ENCODE data around the gene C4orf36.

Gene C4orf36

GRCh38 chr4:86834901-86835300 is 57.3 kb downstream of the C4orf36 start:
- Histone ChIP-seq H3K9me3 (replicated peaks; ENCODE audit: insufficient read depth, low read length) (no peaks in the 10 kb centered on the region), H3K4me3 (ENCODE audit: low read length) (no peak overlapping the region), H3K9ac (ENCODE audit: low read length) (no peak overlapping the region), H3F3A (ENCODE audit: insufficient read depth, low read length) (no peaks in the 10 kb centered on the region), H3K27ac (ENCODE audit: low read length) (no peak overlapping the region), H3K9me2 (replicated peaks; ENCODE audit: insufficient read depth, low read length) (no peaks in the 10 kb centered on the region), H4K20me1 (ENCODE audit: insufficient read depth, low read length) (no peaks in the 10 kb centered on the region), H3K79me2 (ENCODE audit: low read length) (no peaks in the 10 kb centered on the region), H3K27me3 (replicated peaks; ENCODE audit: insufficient read depth, low read length) (no peaks in the 10 kb centered on the region), H3K4me1 (ENCODE audit: low read length) (no peaks in the 10 kb centered on the region), H2AFZ (ENCODE audit: low read length) (no peak overlapping the region), H3K36me3 (replicated peaks; ENCODE audit: insufficient read depth, low read length) (no peaks in the 10 kb centered on the region), H3K4me2 (ENCODE audit: low read depth, low read length) (no peak overlapping the region)
- TF ChIP-seq CTCF (IDR thresholded peaks at IDR 0.05; ENCODE audit: low read length) (no peak), EZH2 (optimal IDR thresholded peaks at IDR 0.05; ENCODE audit: low read depth, low read length) (no peak)
- DNase-seq: no peak

DNA sequence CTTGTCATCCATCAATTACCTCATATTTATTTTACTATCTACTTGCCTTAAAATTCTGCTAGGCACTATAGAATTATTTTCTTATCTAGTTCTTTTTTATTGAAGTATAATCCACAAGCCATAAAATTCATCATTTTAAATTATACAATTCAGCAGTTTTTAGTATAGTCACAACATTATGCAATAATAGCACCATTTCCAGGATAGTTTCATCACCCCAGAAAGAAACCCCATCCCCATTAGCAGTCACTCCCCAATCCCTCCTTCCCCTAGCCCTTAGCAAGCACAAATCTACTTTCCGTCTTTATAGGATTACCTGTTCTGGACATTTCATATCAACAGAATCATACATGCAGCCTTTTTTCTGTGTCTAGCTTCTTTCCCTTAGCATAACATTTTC is 58.6 kb downstream of the C4orf36 start:
- Histone ChIP-seq H3K79me2 (ENCODE audit: low read length) (no peaks in the 10 kb centered on the region), H3K4me1 (ENCODE audit: low read length) (no peaks in the 10 kb centered on the region), H3K9ac (ENCODE audit: low read length) (no peak overlapping the region), H3K9me3 (replicated peaks; ENCODE audit: insufficient read depth, low read length) (no peaks in the 10 kb centered on the region), H2AFZ (ENCODE audit: low read length) (no peak overlapping the region), H3K9me2 (replicated peaks; ENCODE audit: insufficient read depth, low read length) (no peaks in the 10 kb centered on the region), H3F3A (ENCODE audit: insufficient read depth, low read length) (no peaks in the 10 kb centered on the region), H3K27ac (ENCODE audit: low read length) (no peak overlapping the region), H3K27me3 (replicated peaks; ENCODE audit: insufficient read depth, low read length) (no peaks in the 10 kb centered on the region), H4K20me1 (ENCODE audit: insufficient read depth, low read length) (no peaks in the 10 kb centered on the region), H3K4me2 (ENCODE audit: low read depth, low read length) (no peak overlapping the region), H3K36me3 (replicated peaks; ENCODE audit: insufficient read depth, low read length) (no peaks in the 10 kb centered on the region), H3K4me3 (ENCODE audit: low read length) (no peak overlapping the region)
- DNase-seq: no peak
- TF ChIP-seq EZH2phosphoT487 (IDR thresholded peaks at IDR 0.05; ENCODE audit: low read length) (no peak), EZH2 (optimal IDR thresholded peaks at IDR 0.05; ENCODE audit: low read depth, low read length) (no peak), CTCF (IDR thresholded peaks at IDR 0.05; ENCODE audit: low read length) (no peak)

DNA sequence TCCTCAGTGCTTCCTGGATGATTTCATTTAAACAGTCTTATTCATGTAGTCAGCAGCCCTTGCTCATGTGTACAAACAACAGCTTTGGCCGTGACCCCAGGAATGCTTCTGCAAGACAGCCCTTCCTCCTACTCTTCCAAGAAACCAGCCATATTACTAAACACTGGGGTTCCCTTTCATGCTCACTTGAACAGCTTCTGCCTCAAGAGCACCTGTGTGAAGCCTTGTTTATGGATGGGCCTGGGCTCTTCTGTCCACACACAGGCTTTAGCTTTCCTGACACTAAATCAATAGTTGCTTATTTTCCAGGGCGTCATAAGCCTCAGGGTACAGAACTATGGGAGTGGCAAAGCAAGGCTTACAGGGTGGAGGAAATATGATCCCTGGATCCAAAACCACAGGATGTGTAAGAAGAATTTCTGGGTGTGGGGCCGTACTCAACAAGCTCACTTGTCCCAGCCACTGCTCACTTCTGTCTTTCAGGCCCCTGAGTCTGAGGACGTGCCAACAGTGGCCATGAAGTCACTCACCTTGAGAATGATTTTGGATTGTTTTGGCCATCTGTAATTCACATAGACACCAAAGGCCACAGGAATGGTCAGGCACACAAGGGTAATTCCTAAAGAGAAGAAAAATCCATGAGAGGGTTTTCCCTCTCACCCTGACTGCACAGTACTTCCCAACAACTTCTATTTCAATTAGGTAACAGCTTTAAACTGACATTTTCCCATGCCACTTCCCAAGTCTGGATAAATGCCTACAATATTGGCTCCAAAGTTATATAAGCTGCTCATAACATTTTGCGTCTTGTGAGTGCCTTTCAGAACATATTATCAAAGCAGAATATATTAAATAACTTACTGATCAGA is 60.7 kb downstream of the C4orf36 start:
- no peak overlapping the region for H3K9ac ChIP-seq (ENCODE audit: low read length)
- H3F3A ChIP-seq (ENCODE audit: insufficient read depth, low read length): no peaks in the 10 kb centered on the region
- H3K27me3 ChIP-seq (replicated peaks; ENCODE audit: insufficient read depth, low read length): no peaks in the 10 kb centered on the region
- H3K27ac ChIP-seq (ENCODE audit: low read length): no peak overlapping the region
- no peak for DNase-seq
- no peaks in the 10 kb centered on the region for H3K9me3 ChIP-seq (replicated peaks; ENCODE audit: insufficient read depth, low read length)
- no peaks in the 10 kb centered on the region for H3K36me3 ChIP-seq (replicated peaks; ENCODE audit: insufficient read depth, low read length)
- TF ChIP-seq EZH2phosphoT487 (IDR thresholded peaks at IDR 0.05; ENCODE audit: low read length) (no peak), EZH2 (optimal IDR thresholded peaks at IDR 0.05; ENCODE audit: low read depth, low read length) (no peak), CTCF (IDR thresholded peaks at IDR 0.05; ENCODE audit: low read length) (no peak)
- H3K79me2 ChIP-seq (ENCODE audit: low read length): no peaks in the 10 kb centered on the region
- H3K9me2 ChIP-seq (replicated peaks; ENCODE audit: insufficient read depth, low read length): no peaks in the 10 kb centered on the region
- H2AFZ ChIP-seq (ENCODE audit: low read length): no peak overlapping the region
- peaks cover 5% of the 10 kb centered on the region; the same call in 1 of the 2 replicates for H3K4me1 ChIP-seq (ENCODE audit: low read length)
- H3K4me2 ChIP-seq (ENCODE audit: low read depth, low read length): no peak overlapping the region
- no peaks in the 10 kb centered on the region for H4K20me1 ChIP-seq (ENCODE audit: insufficient read depth, low read length)
- no peak overlapping the region for H3K4me3 ChIP-seq (ENCODE audit: low read length)

Data from MM.1S (cell line).